ENCODE data around the gene PRPS1L1. TPM values are rescaled to one million over a fixed set of nuclear protein-coding genes. Genes with fewer than 3 reads are reported as not detected.

PRPS1L1 gene
- total RNA-seq, 1 donor from 2014 or later = not detected

- intact Hi-C loops (cut with micrococcal nuclease) = loop anchor here (10.0 kb wide), 1 partner anchor 361 kb away; no protein-coding TSS in a partner anchor
- ATAC-seq = no peak
- DNase-seq = no peak
These were observed 43.4 kb downstream of the PRPS1L1 start for GRCh38 chr7:17984288-17984687.

DNA sequence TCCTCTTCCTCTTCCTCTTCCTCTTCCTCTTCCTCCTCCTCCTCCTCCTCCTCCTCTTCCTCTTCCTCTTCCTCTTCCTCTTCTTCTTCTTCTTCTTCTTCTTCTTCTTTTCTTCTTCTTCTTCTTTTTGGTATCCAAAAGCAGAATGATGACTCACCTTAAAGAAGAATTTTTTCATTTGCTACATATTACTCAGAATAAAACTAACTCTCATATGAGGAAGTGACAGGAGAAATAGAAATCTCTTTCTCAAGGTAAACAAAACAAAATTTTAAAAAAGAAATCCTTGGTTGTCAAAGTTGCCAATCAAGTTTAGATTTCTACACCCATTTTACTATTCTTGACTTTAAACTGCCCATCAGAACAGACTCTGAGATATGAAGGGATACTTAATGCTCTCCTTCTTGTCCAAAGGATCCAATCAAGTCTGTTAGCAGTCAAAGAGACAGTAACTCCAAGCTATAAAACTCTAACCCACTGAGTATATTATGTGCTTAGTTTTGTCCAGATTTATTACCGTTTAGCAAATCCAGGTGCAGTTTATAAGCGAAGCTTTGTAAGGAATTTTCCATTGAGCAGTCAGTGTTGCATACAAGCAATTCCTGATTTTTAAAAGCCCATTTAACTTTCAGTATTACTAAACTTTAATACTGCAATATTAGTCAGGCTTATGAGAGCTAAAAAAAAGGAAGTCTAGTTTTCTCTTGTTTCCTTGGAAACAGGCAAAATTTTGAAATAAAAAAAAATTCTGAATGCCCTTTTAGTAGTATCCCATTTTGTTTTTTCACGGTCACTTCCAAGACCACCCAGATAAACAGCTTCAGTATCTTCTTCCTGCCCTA, 44.2 kb downstream of the PRPS1L1 start:
- ATAC-seq = no peak
- DNase-seq = no peak
- intact Hi-C loops (cut with micrococcal nuclease) = loop anchor here (10.0 kb wide), 1 partner anchor 361 kb away; no protein-coding TSS in a partner anchor

- ATAC-seq = no peak
- intact Hi-C loops (cut with micrococcal nuclease) = no loop called here
These were observed 50.7 kb downstream of the PRPS1L1 start for GRCh38 chr7:17976952-17977351.

More at GRCh38 chr7:17976952-17977351, 50.7 kb downstream of the PRPS1L1 start:
- DNase-seq = no peak

Other genes with a start within 250 kb of the PRPS1L1 start
- gene SNX13, start 87.4 kb downstream of the PRPS1L1 start, total RNA-seq = 62.6 TPM